Measurements from ENCODE around the gene ARHGAP31. TPM values are rescaled to one million over a fixed set of nuclear protein-coding genes. Genes with fewer than 3 reads are reported as not detected.

ARHGAP31 gene
- total RNA-seq, 1 experiment from 2014 or later = 7.2 TPM

DNA sequence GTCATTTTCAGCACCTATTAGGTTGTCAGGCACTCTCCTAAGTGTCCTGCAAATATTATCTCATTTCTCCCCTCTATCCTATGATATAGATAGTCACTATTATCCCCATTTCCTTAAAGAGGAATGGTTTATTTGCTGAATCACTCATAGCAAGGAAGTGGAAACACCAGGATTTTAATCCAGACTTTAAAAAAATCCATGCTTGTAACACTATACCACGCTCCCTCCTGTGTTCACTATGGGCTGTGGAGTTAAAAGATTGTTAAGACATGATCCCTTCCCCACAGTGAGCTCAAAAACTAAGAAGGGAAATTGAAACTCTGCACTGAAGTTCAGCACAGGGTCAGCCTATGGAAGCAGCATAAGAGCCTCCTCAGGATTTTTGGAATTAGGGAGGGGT lies 109.0 kb downstream of the ARHGAP31 start:
- H3K36me3 Mint-ChIP-seq = peaks cover 2% of the 10 kb centered on the region; the same call in 1 of the 2 replicates
- ATAC-seq = no peak
- H3K9me3 Mint-ChIP-seq = no peaks in the 10 kb centered on the region
- peaks cover 25% of the 10 kb centered on the region for H3K4me1 Mint-ChIP-seq
- no peak for DNase-seq (ENCODE audit: low spot score)
- H3K27ac Mint-ChIP-seq = no peak overlapping the region
- H3K4me3 Mint-ChIP-seq = no peak overlapping the region
- CTCF ChIA-PET = interaction anchor here (0.7 kb wide), 1 partner anchor 15 kb away, joined by 3 read pairs; no protein-coding TSS in a partner anchor
- TF ChIP-seq, protein P1, sequence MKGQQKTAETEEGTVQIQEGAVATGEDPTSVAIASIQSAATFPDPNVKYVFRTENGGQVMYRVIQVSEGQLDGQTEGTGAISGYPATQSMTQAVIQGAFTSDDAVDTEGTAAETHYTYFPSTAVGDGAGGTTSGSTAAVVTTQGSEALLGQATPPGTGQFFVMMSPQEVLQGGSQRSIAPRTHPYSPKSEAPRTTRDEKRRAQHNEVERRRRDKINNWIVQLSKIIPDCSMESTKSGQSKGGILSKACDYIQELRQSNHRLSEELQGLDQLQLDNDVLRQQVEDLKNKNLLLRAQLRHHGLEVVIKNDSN (CRISPR knock-in tag; IDR thresholded peaks at IDR 0.05) = no peak
- TF ChIP-seq, protein P2, sequence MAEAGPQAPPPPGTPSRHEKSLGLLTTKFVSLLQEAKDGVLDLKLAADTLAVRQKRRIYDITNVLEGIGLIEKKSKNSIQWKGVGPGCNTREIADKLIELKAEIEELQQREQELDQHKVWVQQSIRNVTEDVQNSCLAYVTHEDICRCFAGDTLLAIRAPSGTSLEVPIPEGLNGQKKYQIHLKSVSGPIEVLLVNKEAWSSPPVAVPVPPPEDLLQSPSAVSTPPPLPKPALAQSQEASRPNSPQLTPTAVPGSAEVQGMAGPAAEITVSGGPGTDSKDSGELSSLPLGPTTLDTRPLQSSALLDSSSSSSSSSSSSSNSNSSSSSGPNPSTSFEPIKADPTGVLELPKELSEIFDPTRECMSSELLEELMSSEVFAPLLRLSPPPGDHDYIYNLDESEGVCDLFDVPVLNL (CRISPR knock-in tag; IDR thresholded peaks at IDR 0.05; ENCODE audit: borderline replicate concordance, low read depth) = no peak
- TF ChIP-seq HMGA2 (CRISPR knock-in tag; IDR thresholded peaks at IDR 0.05) (no peak), ZNF232 (CRISPR knock-in tag; IDR thresholded peaks at IDR 0.05) (no peak), CREM (CRISPR knock-in tag; IDR thresholded peaks at IDR 0.05) (no peak), SMAD4 (CRISPR knock-in tag; IDR thresholded peaks at IDR 0.05) (no peak), NFATC4 (CRISPR knock-in tag; IDR thresholded peaks at IDR 0.05) (no peak), ELF4 (CRISPR knock-in tag; IDR thresholded peaks at IDR 0.05; ENCODE audit: low read depth) (no peak), ESRRA (CRISPR knock-in tag; IDR thresholded peaks at IDR 0.05; ENCODE audit: borderline replicate concordance) (no peak), ZBTB21 (CRISPR knock-in tag; IDR thresholded peaks at IDR 0.05; ENCODE audit: borderline replicate concordance) (no peak)
- TF ChIP-seq, protein P3, sequence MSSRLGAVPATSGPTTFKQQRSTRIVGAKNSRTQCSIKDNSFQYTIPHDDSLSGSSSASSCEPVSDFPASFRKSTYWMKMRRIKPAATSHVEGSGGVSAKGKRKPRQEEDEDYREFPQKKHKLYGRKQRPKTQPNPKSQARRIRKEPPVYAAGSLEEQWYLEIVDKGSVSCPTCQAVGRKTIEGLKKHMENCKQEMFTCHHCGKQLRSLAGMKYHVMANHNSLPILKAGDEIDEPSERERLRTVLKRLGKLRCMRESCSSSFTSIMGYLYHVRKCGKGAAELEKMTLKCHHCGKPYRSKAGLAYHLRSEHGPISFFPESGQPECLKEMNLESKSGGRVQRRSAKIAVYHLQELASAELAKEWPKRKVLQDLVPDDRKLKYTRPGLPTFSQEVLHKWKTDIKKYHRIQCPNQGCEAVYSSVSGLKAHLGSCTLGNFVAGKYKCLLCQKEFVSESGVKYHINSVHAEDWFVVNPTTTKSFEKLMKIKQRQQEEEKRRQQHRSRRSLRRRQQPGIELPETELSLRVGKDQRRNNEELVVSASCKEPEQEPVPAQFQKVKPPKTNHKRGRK (CRISPR knock-in tag; IDR thresholded peaks at IDR 0.05; ENCODE audit: borderline replicate concordance) = no peak
- TF ChIP-seq, protein P4, sequence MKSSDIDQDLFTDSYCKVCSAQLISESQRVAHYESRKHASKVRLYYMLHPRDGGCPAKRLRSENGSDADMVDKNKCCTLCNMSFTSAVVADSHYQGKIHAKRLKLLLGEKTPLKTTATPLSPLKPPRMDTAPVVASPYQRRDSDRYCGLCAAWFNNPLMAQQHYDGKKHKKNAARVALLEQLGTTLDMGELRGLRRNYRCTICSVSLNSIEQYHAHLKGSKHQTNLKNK (CRISPR knock-in tag; IDR thresholded peaks at IDR 0.05) = no peak
- H3K27me3 Mint-ChIP-seq (ENCODE audit: low read depth) = no peaks in the 10 kb centered on the region
- POLR2A ChIA-PET = no interaction called here

DNA sequence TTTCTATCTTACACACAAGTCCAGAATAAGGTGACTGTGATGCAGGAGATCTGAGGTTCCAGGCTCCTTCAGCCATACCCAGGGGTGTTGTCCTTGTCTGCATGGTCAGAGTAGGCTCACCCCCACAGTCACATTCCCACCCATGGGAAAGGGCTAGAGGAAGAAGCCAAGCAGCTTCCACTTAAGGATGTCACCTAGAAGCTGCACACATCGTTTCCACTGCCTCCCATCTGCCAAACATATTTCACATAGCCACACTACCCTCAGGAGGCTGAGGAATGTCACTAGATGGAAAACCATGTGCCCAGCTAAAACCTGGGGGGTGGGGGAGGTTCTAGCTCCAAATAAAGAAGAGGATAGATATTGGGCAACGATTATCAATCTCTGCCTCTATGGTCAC lies 111.1 kb downstream of the ARHGAP31 start:
- Mint-ChIP-seq H3K27ac (no peak overlapping the region), H3K36me3 (peaks cover 11% of the 10 kb centered on the region), H3K4me1 (peaks cover 23% of the 10 kb centered on the region), H3K4me3 (no peak overlapping the region), H3K9me3 (no peaks in the 10 kb centered on the region), H3K27me3 (ENCODE audit: low read depth) (no peaks in the 10 kb centered on the region)
- ATAC-seq (no peak), DNase-seq (ENCODE audit: low spot score) (no peak)
- ChIA-PET POLR2A (no interaction called here), CTCF (interaction anchor here (0.7 kb wide), 1 partner anchor 9 kb away, joined by 3 read pairs; no protein-coding TSS in a partner anchor)
- TF ChIP-seq IRF2 (CRISPR knock-in tag; IDR thresholded peaks at IDR 0.05; ENCODE audit: borderline replicate concordance, low read depth) (no peak), HMGA2 (CRISPR knock-in tag; IDR thresholded peaks at IDR 0.05) (no peak), SMAD3 (CRISPR knock-in tag; IDR thresholded peaks at IDR 0.05; ENCODE audit: borderline replicate concordance) (no peak), ZNF232 (CRISPR knock-in tag; IDR thresholded peaks at IDR 0.05) (no peak)
- TF ChIP-seq, protein P5, sequence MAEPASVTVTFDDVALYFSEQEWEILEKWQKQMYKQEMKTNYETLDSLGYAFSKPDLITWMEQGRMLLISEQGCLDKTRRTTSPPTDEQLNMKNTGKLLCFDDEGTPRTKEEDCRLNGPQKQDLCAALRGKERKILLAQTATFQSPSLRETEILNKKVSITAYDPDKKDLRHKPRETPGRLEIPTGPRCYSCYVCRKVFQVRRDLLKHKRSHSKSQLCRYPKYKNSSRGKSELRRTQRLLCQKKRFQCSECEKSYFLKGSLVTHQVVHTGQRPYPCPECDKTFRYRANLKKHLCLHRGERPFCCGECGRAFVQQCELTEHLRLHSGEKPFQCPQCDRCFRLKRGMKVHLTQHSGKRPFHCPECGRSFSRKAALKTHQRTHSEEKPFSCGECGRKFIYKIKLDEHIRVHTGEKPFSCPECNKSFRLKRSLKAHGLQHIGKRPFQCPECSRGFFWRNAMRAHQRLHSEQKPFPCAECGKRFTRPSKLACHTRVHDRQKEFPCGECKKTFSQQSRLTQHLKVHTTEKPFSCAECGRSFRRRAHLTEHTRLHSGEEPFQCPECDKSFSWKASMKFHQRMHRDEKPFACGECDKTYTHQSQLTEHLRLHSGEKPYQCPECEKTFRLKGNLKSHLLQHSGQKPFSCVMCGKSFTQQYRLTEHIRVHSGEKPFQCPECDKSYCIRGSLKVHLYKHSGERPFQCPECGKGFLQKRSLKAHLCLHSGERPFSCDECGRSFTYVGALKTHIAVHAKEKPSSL (CRISPR knock-in tag; conservative IDR thresholded peaks at IDR 0.05) = no peak
- TF ChIP-seq, protein P6, sequence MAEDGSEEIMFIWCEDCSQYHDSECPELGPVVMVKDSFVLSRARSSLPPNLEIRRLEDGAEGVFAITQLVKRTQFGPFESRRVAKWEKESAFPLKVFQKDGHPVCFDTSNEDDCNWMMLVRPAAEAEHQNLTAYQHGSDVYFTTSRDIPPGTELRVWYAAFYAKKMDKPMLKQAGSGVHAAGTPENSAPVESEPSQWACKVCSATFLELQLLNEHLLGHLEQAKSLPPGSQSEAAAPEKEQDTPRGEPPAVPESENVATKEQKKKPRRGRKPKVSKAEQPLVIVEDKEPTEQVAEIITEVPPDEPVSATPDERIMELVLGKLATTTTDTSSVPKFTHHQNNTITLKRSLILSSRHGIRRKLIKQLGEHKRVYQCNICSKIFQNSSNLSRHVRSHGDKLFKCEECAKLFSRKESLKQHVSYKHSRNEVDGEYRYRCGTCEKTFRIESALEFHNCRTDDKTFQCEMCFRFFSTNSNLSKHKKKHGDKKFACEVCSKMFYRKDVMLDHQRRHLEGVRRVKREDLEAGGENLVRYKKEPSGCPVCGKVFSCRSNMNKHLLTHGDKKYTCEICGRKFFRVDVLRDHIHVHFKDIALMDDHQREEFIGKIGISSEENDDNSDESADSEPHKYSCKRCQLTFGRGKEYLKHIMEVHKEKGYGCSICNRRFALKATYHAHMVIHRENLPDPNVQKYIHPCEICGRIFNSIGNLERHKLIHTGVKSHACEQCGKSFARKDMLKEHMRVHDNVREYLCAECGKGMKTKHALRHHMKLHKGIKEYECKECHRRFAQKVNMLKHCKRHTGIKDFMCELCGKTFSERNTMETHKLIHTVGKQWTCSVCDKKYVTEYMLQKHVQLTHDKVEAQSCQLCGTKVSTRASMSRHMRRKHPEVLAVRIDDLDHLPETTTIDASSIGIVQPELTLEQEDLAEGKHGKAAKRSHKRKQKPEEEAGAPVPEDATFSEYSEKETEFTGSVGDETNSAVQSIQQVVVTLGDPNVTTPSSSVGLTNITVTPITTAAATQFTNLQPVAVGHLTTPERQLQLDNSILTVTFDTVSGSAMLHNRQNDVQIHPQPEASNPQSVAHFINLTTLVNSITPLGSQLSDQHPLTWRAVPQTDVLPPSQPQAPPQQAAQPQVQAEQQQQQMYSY (CRISPR knock-in tag; IDR thresholded peaks at IDR 0.05) = no peak
- TF ChIP-seq, protein P7, sequence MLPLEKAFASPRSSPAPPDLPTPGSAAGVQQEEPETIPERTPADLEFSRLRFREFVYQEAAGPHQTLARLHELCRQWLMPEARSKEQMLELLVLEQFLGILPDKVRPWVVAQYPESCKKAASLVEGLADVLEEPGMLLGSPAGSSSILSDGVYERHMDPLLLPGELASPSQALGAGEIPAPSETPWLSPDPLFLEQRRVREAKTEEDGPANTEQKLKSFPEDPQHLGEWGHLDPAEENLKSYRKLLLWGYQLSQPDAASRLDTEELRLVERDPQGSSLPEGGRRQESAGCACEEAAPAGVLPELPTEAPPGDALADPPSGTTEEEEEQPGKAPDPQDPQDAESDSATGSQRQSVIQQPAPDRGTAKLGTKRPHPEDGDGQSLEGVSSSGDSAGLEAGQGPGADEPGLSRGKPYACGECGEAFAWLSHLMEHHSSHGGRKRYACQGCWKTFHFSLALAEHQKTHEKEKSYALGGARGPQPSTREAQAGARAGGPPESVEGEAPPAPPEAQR (CRISPR knock-in tag; IDR thresholded peaks at IDR 0.05) = no peak

All from WTC11 (cell line).